Fibroblast of skin of left biceps (primary cell): ENCODE results near the gene STEAP1.
"Not testable (repeated sequence)": the region's sequence is repeated elsewhere in the genome, so short reads cannot be mapped to it uniquely, and the experiment has no call there.

Experiments used
- DNase-seq, 2 experiments: peaks; one replicate each; pipeline ENCODE4 v3.0.0-alpha.2; 2013; ENCODE audit warnings: low read depth in 2 of 2

Gene STEAP1

DNA sequence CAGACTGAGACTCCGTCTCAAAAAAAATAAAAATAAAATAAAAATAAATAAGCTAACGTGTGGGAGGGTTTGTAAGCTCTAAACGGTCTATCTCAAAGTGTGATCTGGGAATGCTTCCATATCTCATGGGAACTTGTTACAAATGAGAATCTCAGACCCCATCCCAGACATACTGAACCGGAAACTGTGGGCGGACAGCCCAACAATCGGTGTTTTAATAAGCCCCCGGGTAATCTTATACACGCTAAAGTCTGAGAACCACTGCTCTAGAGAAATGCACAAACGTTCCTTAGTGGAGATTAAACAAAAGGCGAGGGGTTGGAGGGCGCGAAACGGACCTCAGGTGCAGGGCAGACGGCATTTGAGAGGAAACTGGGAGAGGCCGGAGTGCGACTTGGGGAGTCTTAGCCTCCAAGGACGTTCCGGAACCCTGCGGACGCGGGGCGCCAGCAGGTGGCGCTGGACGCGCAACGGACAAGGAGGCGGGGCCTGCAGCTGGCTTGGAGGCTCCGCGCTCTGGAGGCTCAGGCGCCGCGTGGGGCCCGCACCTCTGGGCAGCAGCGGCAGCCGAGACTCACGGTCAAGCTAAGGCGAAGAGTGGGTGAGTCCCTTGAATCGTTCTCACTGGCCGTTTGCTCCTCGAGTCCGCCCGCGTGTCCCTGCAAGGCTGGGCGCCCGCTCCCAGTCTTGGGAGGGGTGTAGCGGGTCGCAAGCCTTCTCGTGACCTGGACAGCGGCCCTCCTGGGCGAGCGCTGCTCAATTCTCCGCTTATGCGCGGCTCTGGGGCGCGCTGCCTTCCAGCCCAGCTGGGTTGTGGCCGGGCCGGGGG lies at the start of gene STEAP1:
STEAP1 (plus strand) TSS at position 527 of the 829 bp plus-strand sequence. CDS start 5,320 bp downstream, outside the sequence.
- DNase-seq = peak; percentile 53 to 63

GRCh38 chr7:90114972-90115371 lies 39.3 kb upstream of the STEAP1 start:
- DNase-seq = not testable (repeated sequence)

- not testable (repeated sequence) for DNase-seq
These were observed 35.6 kb upstream of the STEAP1 start for GRCh38 chr7:90118551-90119177.

- DNase-seq = no peak
These were observed 34.9 kb upstream of the STEAP1 start for GRCh38 chr7:90119178-90119971.

- DNase-seq = not testable (repeated sequence)
These were observed 34.1 kb upstream of the STEAP1 start for GRCh38 chr7:90120205-90120604.

- DNase-seq = not testable (repeated sequence)
These were observed 22.5 kb upstream of the STEAP1 start for GRCh38 chr7:90131746-90132145.

DNA sequence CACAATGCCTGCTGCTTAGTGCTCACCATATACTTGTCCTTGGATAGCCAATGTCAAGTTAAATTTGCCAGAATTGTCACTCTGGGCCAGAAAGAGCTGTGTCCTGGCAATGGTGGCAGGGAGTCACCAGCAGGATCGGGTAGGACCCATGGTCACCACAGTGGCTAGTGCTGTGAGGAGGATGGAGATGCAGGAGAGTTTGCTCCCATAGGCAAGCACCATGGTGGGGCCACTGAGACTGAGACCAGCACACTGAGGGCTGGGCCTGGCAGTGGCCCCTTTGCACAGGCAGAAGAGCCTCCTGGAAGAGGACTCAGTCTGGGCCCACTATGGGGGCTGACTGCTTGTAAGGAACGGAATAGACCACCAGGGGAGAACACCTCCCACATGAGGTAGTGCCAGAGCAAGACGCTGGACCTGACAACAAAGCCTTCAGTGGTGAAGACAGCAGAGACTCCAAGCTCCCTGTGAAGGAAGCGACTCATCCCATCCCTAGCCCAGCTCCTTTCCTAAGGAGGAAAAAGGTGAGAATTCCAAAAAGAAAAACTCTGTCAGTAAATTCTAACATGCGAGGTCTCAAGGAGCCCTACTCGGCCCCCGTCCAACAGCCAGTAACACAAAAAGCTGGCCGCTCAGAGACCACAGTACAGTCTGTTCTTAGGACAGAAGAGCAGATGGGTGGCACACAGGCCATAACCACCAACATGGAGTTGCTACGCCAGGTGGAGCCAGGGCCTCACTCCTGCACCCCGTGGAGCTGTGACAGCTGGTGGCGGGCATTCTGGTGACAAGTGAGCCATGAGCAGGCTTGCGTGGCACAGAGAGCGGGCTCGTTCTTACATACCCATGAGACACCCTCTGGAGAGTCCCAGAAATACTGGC lies 6.9 kb upstream of the STEAP1 start:
- not testable (repeated sequence) for DNase-seq

- not testable (repeated sequence) for DNase-seq
These were observed 4.8 kb upstream of the STEAP1 start for GRCh38 chr7:90149428-90149827.

GRCh38 chr7:90151884-90152283 lies 2.4 kb upstream of the STEAP1 start:
- not testable (repeated sequence) for DNase-seq

DNA sequence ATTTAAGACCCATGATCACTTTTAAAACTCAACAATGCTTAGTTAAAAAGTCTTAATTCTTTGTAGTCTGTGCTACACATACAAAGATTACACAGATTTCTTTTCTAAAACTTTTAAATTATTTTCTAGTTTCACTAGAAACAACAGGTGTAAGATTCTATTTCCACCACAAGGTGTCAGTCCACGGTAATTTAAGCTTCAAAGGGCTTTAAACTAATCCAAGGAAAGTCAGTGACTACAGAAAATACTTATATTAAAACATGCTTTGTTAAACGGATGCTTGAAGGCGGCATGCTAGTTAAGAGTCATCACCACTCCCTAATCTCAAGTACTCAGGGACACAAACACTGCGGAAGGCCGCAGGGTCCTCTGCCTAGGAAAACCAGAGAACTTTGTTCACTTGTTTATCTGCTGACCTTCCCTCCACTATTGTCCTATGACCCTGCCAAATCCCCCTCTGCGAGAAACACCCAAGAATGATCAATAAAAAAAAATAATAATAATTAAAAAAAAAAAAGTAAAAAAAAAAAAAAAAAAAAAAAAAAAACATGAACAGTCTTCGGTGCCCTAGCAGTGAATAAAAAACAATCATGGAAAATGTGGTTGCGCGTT lies 1.5 kb upstream of the STEAP1 start:
- DNase-seq = peak; percentile 38 to 39

- no peak for DNase-seq
These were observed 937 bp downstream of the STEAP1 start for GRCh38 chr7:90155206-90155605.

GRCh38 chr7:90157331-90157730 lies 3.1 kb downstream of the STEAP1 start:
- DNase-seq = not testable (repeated sequence)

GRCh38 chr7:90157761-90158350 lies 3.6 kb downstream of the STEAP1 start:
- not testable (repeated sequence) for DNase-seq

GRCh38 chr7:90163534-90163933 lies 9.3 kb downstream of the STEAP1 start:
- no peak for DNase-seq

DNA sequence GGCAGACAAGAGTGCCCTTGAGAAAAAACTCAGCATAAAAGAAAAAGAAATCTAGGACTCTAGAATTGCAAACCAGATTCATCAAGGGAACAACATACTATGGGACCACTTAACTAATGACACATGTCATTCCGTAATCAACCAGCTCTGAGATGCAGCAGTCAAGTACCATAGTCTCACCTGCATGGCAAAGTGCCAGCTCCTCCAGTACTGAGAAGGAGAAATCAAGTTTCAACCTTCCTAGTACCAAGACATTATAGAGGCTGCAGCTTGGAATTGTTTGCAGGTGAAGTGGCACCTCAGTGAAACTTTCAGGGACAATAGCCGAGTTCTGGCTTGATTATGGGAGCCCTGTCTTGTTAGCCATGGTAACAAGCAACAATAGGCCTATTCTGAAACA lies 11.5 kb downstream of the STEAP1 start:
- DNase-seq = no peak

- DNase-seq = no peak
These were observed 11.9 kb downstream of the STEAP1 start for GRCh38 chr7:90166153-90166552.

GRCh38 chr7:90167361-90167760 lies 13.1 kb downstream of the STEAP1 start:
- no peak for DNase-seq

DNA sequence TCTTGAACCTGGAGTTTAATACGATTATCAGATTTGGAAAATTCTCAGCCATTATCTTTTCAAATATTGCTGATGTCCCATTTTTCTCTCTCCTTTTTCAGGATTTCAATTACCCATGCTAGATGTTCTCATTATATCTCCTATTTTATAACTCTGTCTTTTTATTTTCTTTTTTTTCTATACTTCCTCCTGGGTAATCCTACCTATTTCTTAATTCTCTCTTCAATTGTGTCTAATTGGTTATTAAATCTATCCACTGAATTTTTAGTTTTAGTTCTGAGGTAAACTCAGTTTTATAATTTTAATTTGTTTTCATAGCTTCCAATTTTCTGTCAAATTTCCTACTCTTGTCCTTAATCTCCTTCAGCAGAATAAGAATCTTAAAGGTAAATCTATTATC lies 15.6 kb downstream of the STEAP1 start:
- no peak for DNase-seq

GRCh38 chr7:90172121-90172520 lies 17.9 kb downstream of the STEAP1 start:
- DNase-seq = no peak

DNA sequence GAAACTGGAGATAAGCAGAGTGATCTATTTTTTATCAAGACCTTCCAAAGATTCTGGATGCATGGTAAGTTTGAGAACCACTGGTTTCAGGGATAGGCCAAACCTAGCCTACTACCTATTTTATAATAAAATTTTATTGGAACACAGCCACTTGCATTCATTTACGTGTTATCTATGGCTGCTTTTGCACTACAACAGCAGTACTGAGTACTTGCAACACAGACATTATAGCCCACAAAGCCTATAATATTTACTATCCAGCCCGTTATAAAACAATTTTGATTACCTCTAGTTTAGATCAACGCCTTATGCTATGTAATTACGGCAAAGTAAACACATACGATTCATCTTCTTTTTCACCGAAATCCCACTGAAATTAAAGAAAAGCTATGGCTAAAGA lies 18.4 kb downstream of the STEAP1 start:
- DNase-seq = no peak
